Measurements from ENCODE around the gene SAPCD1.

DNA sequence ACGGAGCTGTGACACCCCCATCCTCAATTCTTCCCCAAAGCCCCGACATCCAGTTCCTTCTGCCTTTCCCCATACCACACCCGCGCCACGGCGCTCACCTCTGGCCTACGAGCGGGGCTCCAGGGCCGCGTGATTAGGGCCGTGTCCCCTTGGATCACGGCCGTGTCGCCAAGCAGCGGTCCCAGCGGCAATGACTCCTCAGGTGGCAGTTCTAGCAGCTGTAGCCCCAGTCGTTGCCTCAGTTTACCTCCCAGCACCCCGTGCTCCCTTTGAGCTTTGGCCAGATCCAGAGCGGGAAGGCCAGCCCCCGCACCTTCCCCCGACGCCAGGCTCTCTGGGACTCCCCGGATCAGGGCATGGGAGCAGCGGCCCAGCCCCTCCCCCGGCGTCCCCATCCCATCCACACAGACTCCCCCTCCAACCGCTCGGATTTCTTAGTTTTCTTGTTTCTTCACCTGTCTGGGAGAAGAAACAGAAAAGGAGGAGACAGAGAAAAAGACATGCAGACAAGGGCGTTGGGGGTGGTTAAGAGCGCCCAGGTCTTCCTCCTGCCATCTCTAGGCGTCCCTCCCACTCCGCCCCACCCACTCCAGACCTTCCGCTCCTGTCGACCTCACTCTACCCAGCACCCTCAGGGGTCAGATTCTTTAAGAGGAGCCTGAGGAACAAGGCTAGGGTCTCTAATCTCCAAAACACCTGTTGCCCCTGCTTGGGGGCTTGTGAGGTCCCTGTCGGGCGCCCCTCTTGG, 33.5 kb upstream of the SAPCD1 start, which contains the start of gene DDAH2:
- TF ChIP-seq EZH2 (IDR thresholded peaks at IDR 0.05; ENCODE audit: insufficient read depth, low read length): no peak
- TF ChIP-seq, protein P1, sequence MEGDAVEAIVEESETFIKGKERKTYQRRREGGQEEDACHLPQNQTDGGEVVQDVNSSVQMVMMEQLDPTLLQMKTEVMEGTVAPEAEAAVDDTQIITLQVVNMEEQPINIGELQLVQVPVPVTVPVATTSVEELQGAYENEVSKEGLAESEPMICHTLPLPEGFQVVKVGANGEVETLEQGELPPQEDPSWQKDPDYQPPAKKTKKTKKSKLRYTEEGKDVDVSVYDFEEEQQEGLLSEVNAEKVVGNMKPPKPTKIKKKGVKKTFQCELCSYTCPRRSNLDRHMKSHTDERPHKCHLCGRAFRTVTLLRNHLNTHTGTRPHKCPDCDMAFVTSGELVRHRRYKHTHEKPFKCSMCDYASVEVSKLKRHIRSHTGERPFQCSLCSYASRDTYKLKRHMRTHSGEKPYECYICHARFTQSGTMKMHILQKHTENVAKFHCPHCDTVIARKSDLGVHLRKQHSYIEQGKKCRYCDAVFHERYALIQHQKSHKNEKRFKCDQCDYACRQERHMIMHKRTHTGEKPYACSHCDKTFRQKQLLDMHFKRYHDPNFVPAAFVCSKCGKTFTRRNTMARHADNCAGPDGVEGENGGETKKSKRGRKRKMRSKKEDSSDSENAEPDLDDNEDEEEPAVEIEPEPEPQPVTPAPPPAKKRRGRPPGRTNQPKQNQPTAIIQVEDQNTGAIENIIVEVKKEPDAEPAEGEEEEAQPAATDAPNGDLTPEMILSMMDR (IDR thresholded peaks at IDR 0.05; ENCODE audit: insufficient read depth, low read depth, low read length): peak; percentile 44

Data from astrocyte (in vitro differentiated cells and primary cell).